Rectal smooth muscle tissue (tissue), 1 donor: Measurements from ENCODE around the gene LAS1L.
"Not testable (repeated sequence)": the region's sequence is repeated elsewhere in the genome, so short reads cannot be mapped to it uniquely, and the experiment has no call there.

ENCODE experiments used
- H3K27ac ChIP-seq: one replicate; pipeline ENCODE4 v1.7.0; 2013; ENCODE audit warnings: low read depth, low read length, inconsistent platforms
- H3K27me3 ChIP-seq: one replicate; pipeline ENCODE4 v1.7.0; 2013; ENCODE audit warnings: low read length; ENCODE audit not compliant: control insufficient read depth, insufficient read depth
- H3K36me3 ChIP-seq: one replicate; pipeline ENCODE4 v1.7.0; 2013; ENCODE audit warnings: low read length; ENCODE audit not compliant: control insufficient read depth, insufficient read depth
- H3K4me1 ChIP-seq: one replicate; pipeline ENCODE4 v1.7.0; 2013; ENCODE audit warnings: low read length; ENCODE audit not compliant: control insufficient read depth, insufficient read depth
- H3K4me3 ChIP-seq: one replicate; pipeline ENCODE4 v1.7.0; 2013; ENCODE audit warnings: low read length
- H3K9ac ChIP-seq: one replicate; pipeline ENCODE4 v1.7.0; 2013; ENCODE audit warnings: low read length

Gene LAS1L

DNA sequence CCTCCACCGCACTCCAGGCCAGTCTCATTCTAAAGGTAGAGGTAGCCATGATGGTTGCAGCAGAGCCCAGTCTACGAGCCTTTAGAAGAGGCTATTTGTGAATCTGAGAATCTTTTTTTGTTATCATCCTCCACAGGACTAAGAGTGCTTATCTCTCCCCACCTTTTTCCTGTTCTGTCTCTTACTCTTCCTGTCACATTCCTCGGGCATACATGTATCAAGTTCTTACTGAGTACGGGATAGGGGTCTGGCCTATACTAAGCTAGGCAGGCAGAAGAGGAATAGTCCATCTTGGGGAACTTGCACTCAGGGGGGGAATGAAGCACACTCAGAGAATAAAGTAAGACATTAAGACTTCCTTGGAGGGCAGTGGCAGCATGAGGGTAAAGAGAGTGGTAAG, 25.7 kb downstream of the LAS1L start:
- H3K27ac ChIP-seq: no peak overlapping the region
- no peak overlapping the region for H3K9ac ChIP-seq
- no peaks in the 10 kb centered on the region for H3K36me3 ChIP-seq
- H3K27me3 ChIP-seq: peaks cover 3% of the 10 kb centered on the region
- no peak overlapping the region for H3K4me3 ChIP-seq
- no peaks in the 10 kb centered on the region for H3K4me1 ChIP-seq

DNA sequence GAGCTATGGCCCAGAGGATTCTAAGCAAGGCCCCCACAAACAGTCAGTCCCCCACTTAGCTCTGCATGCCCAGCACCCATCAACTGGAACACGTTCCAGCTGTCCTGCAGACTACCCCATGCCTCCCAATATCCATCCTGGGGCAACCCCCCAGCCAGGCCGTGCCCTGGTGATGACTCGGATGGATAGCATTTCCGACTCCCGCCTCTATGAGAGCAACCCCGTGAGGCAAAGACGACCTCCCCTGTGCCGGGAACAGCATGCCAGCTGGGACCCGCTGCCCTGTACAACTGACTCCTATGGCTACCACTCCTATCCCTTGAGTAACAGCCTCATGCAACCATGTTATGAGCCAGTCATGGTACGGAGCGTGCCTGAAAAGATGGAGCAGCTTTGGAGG, 32.0 kb downstream of the LAS1L start:
- Histone ChIP-seq H3K4me3 (no peak overlapping the region), H3K36me3 (no peaks in the 10 kb centered on the region), H3K9ac (no peak overlapping the region), H3K27me3 (peaks cover 6% of the 10 kb centered on the region), H3K27ac (no peak overlapping the region), H3K4me1 (no peaks in the 10 kb centered on the region)

DNA sequence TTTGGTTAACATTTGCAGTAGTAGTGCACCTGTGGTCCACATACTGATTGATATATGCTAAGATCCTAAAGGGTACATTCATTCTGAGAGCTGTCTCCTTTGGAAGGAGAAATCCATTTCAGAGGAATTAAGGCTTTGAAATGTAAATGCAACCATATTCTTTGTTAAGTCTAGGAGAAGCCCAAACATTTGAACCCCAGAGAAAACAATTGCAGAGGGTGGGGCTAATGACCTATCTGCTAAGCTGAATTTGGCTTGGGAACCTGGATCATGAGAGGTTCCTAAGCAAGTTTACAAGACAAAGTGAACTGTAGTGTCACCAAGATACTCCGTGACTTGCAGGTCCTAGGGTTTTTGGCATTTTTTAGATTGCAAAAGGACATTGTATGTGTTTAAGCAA, 41.2 kb downstream of the LAS1L start:
- Histone ChIP-seq H3K9ac (no peak overlapping the region), H3K4me1 (no peaks in the 10 kb centered on the region), H3K4me3 (no peak overlapping the region), H3K36me3 (no peaks in the 10 kb centered on the region), H3K27me3 (no peaks in the 10 kb centered on the region), H3K27ac (no peak overlapping the region)

DNA sequence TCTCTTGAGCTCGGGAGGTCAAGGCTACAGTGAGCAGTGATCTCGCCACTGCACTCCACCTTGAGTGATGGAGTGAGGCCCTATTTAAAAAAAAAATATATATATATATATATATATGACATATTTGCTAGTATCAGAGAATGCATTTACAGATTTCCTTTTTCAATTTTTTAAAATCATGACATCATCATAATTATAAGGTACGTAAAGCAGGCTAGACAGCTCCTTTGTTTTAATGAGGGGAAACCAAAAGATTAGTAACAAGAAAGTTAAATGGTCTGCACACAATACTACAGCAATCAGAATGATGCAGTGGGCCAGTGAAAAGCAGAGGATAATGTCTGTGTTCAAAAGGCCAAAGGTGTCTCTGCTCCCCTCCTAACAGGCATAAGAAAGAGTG, 43.0 kb downstream of the LAS1L start:
- Histone ChIP-seq H3K4me1 (no peaks in the 10 kb centered on the region), H3K36me3 (no peaks in the 10 kb centered on the region), H3K9ac (no peak overlapping the region), H3K27me3 (no peaks in the 10 kb centered on the region), H3K4me3 (no peak overlapping the region), H3K27ac (no peak overlapping the region)

DNA sequence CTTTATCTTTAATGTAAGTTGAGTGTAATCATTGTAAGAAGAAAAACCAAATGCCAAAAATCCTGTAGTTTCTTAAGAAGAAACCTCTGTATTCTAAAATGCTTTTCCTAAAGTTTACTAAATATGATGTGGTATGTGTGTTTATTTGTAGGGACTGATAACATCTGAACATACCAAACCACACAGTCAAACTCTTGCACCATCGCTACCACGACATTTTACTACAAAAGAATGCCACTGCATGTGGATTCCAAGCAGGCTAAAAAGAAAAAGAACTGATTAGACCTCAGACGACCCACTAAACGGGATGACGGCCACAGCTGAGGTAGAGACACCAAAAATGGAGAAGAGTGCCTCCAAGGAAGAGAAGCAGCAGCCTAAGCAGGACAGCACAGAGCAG, 46.1 kb downstream of the LAS1L start:
- H3K4me3 ChIP-seq: no peak overlapping the region
- no peaks in the 10 kb centered on the region for H3K27me3 ChIP-seq
- no peaks in the 10 kb centered on the region for H3K36me3 ChIP-seq
- no peak overlapping the region for H3K9ac ChIP-seq
- no peaks in the 10 kb centered on the region for H3K4me1 ChIP-seq
- H3K27ac ChIP-seq: no peak overlapping the region

DNA sequence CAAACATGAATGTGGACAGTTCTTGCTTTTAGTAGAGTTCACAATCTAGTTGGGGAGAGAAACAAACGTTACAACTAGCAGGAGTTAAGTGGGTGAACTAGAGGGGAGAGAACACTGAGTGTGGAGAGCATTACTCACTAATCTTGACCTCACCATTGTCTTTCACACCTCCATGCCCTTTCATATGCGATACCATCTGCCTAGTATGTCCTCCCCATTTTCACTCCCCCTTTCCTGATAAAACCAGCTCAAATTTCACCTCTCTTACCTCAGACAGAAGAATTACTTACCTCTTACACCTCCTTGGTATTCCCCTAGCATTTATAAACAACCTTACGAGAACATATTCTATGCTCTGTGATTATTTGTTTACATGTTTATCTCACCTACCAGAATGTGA, 53.6 kb downstream of the LAS1L start:
- no peaks in the 10 kb centered on the region for H3K27me3 ChIP-seq
- H3K27ac ChIP-seq: no peak overlapping the region
- no peaks in the 10 kb centered on the region for H3K4me1 ChIP-seq
- no peak overlapping the region for H3K4me3 ChIP-seq
- no peak overlapping the region for H3K9ac ChIP-seq
- H3K36me3 ChIP-seq: peaks cover 2% of the 10 kb centered on the region

DNA sequence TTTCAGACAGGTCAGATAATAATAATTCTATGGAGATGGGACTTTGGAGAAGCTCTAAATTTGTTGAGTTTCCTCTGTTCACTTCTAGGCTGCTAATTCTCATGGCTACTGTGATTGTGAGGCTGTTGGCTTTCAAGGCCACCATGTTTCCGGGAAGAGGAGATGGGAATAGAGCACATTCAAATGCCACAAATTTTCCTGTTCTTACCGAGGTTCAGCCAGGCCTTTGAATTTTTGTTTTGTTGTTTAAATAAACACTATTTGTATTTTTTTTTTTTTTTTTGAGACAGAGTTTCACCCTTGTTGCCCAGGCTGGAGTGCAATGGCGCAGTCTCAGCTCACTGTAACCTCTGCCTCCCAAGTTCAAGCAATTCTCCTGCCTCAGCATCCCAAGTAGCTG, 55.5 kb downstream of the LAS1L start:
- not testable (repeated sequence) for H3K27ac ChIP-seq, H3K36me3 ChIP-seq, H3K9ac ChIP-seq, H3K4me3 ChIP-seq, H3K4me1 ChIP-seq, H3K27me3 ChIP-seq

DNA sequence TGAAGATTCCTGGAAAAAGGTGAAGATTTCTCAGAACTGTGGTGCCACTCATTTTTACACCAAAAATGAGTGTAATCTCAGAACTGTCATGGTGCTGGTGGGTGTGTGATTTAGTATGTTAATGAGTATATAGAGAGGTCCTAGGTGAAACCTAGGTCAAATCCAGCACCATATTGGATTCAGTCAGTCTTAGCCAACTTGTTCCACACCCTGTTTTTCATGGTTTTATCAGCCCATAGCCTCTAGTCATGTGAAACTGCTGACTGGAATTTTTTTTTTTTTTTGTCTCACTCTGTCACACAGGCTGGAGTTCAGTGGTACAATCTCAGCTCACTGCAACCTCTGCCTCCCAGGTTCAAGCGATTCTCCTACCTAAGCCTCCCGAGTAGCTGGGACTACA, 58.0 kb downstream of the LAS1L start:
- H3K4me1 ChIP-seq: no peaks in the 10 kb centered on the region
- H3K4me3 ChIP-seq: no peak overlapping the region
- H3K36me3 ChIP-seq: peaks cover 2% of the 10 kb centered on the region
- H3K9ac ChIP-seq: no peak overlapping the region
- H3K27me3 ChIP-seq: no peaks in the 10 kb centered on the region
- no peak overlapping the region for H3K27ac ChIP-seq

DNA sequence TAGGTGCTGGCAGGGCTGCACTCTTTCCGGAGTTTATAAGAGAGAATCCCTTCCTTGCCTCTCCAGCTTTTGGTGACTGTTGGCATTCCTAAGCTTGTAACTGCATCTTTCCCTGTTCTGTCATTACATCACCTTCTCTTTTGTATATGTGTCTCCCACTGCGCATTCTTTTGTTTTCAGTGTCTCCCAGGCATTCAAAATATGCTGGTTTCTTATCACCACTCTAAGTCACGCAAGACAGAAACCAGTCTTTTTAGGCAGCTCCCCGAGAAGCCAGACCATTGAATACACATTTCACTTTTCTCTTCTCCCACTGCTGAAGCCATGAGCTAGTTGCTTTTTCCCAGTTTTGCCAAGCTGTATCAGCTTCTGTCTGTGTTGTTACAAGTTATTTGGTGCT, 71.0 kb downstream of the LAS1L start:
- Histone ChIP-seq H3K9ac (no peak overlapping the region), H3K27me3 (no peaks in the 10 kb centered on the region), H3K4me1 (no peaks in the 10 kb centered on the region), H3K27ac (no peak overlapping the region), H3K4me3 (no peak overlapping the region), H3K36me3 (no peaks in the 10 kb centered on the region)
